Tibial nerve (tissue), 4 donors: ENCODE data around the gene ROMO1.

Experiments used
- EP300 ChIP-seq, 2 donors: sonication (generic); formaldehyde crosslinking; IDR thresholded peaks; one replicate each; pipeline ENCODE4 v1.6.1; 2017; ENCODE audit warnings: antibody characterized with exemption in 2 of 2, mild to moderate bottlenecking in 1 of 2
- POLR2A ChIP-seq, 2 donors: fragments of 450-650 bp; IDR thresholded peaks; one replicate each; pipeline ENCODE4 v1.6.1; 2017; ENCODE audit warnings: antibody characterized with exemption in 2 of 2, mild to moderate bottlenecking in 2 of 2, moderate library complexity in 2 of 2
- TF ChIP-seq, protein P1 (sequence below), 5 experiments: fragments of 200-600 bp in 3 of 5; fragments of 450-650 bp in 2 of 5; sonication (generic) in 3 of 5; IDR thresholded peaks; one replicate each; pipeline ENCODE4 v1.5.1; 2016 to 2019; ENCODE audit warnings: antibody characterized with exemption in 5 of 5, mild to moderate bottlenecking in 3 of 5, moderate library complexity in 2 of 5

DNA sequence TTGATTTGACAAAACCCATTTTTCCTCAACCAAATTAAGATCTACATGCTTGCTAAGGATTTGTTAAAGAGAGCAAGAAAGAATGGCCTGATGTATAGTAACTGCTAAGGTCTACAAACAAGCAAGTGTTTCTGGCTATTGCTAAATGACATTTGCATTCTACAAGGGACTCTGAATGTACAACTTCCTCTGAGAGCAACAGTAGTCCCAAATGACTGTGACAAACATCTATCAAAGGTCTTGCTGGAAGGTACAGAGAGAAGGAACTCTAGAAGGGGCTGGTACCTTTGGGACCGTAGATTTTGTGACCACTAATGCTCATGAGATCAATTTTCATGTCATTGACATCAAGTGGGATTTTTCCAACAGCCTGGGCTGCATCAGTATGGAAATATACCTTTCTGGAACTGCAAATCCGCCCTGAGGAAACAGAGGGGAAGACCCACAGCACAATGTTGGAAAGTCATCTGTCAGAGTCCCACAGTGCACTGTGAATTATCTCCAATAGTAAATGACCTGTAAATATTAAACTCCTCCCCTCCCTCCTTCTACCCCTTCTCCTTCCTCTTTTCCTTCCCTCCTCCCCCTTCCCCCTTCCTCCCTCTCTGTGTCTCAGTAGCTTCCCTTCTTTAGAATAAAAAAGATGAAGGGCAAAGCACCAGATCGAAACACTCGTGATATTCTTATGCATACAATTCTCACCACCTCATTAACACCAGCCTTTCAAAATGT, 18.6 kb upstream of the ROMO1 start:
- TF ChIP-seq, protein P1, sequence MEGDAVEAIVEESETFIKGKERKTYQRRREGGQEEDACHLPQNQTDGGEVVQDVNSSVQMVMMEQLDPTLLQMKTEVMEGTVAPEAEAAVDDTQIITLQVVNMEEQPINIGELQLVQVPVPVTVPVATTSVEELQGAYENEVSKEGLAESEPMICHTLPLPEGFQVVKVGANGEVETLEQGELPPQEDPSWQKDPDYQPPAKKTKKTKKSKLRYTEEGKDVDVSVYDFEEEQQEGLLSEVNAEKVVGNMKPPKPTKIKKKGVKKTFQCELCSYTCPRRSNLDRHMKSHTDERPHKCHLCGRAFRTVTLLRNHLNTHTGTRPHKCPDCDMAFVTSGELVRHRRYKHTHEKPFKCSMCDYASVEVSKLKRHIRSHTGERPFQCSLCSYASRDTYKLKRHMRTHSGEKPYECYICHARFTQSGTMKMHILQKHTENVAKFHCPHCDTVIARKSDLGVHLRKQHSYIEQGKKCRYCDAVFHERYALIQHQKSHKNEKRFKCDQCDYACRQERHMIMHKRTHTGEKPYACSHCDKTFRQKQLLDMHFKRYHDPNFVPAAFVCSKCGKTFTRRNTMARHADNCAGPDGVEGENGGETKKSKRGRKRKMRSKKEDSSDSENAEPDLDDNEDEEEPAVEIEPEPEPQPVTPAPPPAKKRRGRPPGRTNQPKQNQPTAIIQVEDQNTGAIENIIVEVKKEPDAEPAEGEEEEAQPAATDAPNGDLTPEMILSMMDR (IDR thresholded peaks at IDR 0.05), result no peak
- TF ChIP-seq POLR2A (IDR thresholded peaks at IDR 0.05) (no peak), EP300 (IDR thresholded peaks at IDR 0.05) (no peak)
